Pericardium fibroblast (primary cell): ENCODE results near the gene CLEC16A. TPM values are rescaled to one million over a fixed set of nuclear protein-coding genes. Genes with fewer than 3 reads are reported as not detected.

Experiments used
- total RNA-seq: library from RNA; depleted of rRNA; stranded (reverse); fragments of >200 nt; gene quantifications from 2 replicates; pipeline ENCODE4 v1.2.3, GENCODE V29; 2015

Gene CLEC16A, protein sequence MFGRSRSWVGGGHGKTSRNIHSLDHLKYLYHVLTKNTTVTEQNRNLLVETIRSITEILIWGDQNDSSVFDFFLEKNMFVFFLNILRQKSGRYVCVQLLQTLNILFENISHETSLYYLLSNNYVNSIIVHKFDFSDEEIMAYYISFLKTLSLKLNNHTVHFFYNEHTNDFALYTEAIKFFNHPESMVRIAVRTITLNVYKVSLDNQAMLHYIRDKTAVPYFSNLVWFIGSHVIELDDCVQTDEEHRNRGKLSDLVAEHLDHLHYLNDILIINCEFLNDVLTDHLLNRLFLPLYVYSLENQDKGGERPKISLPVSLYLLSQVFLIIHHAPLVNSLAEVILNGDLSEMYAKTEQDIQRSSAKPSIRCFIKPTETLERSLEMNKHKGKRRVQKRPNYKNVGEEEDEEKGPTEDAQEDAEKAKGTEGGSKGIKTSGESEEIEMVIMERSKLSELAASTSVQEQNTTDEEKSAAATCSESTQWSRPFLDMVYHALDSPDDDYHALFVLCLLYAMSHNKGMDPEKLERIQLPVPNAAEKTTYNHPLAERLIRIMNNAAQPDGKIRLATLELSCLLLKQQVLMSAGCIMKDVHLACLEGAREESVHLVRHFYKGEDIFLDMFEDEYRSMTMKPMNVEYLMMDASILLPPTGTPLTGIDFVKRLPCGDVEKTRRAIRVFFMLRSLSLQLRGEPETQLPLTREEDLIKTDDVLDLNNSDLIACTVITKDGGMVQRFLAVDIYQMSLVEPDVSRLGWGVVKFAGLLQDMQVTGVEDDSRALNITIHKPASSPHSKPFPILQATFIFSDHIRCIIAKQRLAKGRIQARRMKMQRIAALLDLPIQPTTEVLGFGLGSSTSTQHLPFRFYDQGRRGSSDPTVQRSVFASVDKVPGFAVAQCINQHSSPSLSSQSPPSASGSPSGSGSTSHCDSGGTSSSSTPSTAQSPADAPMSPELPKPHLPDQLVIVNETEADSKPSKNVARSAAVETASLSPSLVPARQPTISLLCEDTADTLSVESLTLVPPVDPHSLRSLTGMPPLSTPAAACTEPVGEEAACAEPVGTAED
- 15.4 and 16.1 TPM in 2 replicates for total RNA-seq

GRCh38 chr16:10944249-10945064 lies at the start of gene CLEC16A:
Gene CLEC16A (plus strand): TSS chr16:10944564. CDS start chr16:10944718, 154 bp downstream.

DNA sequence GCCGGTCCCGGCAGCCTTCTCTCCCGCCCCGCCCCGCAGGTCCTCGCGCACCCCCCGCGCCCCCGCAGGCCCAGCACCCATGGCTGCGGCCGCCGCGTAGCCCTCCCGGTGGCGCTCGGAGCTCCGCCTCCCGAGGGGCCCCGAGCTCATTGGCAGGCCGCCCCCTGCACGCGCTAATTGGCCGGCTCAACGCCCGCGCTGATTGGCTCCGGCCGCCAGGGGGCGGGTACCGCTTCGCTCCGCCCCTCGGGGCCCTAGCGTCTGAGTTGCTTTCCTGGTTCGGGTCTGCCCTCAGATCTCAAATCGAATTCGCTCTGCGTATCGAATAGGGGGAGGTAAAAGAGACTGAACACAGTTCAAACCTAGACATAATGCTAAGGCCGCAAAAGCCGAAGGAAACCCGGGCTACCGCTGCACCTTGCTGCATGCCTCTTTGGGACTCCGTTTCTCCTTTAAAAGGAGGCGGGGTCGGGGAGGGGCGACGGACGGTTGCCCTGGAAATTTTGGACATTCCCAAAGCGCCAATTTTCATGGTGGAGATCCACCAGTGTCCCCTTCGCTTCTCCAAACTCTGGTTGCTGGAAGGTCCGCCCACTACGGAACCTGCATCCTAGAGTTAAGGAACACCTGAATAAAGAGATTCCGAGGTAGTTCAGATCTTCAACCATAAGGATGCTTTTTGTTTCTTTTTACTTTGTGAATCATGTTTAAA lies 1.9 kb upstream of the CLEC16A start, which contains the start of gene DEXI:
Gene DEXI (minus strand): TSS at position 117 of the 712 bp plus-strand sequence. CDS start 463 bp downstream, outside the sequence.

Other genes starting within 250 kb of the CLEC16A start
- 0.09 TPM in 1 of 2 replicates, not detected in the other for gene TEKT5, start 249.6 kb upstream of the CLEC16A start, total RNA-seq
- gene NUBP1, start 200.7 kb upstream of the CLEC16A start, total RNA-seq, result 22.1 and 29.3 TPM in 2 replicates
- 0.12 TPM in 1 of 2 replicates, not detected in the other for gene TVP23A, start 125.8 kb upstream of the CLEC16A start, total RNA-seq
- 0.09 and 0.35 TPM in 2 replicates for gene CIITA, start 67.4 kb upstream of the CLEC16A start, total RNA-seq
- 83.9 and 122 TPM in 2 replicates for gene DEXI, start 2.1 kb upstream of the CLEC16A start, total RNA-seq